ENCODE measurements around the gene DACH1.

DNA sequence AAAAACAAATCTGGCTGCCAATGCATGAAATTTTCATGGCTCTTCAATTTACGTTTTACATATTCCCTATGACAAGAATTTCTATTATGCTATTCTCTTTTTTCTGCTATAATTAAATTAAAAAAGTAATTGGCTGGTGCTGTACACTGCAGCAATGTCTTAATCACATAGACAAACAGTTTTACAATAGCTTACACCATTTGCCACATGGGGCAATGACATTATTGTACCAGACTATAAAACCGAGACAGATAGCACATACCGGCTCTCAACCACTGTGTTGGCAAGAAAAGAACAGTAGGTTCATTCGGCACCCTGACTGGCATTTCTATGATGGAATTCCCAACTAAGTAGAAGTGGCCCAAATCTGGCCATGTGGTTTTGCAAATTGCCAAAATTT, 67.7 kb downstream of the DACH1 start:
- TF ChIP-seq, protein P1, sequence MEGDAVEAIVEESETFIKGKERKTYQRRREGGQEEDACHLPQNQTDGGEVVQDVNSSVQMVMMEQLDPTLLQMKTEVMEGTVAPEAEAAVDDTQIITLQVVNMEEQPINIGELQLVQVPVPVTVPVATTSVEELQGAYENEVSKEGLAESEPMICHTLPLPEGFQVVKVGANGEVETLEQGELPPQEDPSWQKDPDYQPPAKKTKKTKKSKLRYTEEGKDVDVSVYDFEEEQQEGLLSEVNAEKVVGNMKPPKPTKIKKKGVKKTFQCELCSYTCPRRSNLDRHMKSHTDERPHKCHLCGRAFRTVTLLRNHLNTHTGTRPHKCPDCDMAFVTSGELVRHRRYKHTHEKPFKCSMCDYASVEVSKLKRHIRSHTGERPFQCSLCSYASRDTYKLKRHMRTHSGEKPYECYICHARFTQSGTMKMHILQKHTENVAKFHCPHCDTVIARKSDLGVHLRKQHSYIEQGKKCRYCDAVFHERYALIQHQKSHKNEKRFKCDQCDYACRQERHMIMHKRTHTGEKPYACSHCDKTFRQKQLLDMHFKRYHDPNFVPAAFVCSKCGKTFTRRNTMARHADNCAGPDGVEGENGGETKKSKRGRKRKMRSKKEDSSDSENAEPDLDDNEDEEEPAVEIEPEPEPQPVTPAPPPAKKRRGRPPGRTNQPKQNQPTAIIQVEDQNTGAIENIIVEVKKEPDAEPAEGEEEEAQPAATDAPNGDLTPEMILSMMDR (conservative IDR thresholded peaks at IDR 0.05): no peak
- no peak for TF ChIP-seq ZFX (IDR thresholded peaks at IDR 0.05)
